Midbrain (tissue), 1 donor: Measurements from ENCODE around the gene ANTXRL.
"Not testable (repeated sequence)": the region's sequence is repeated elsewhere in the genome, so short reads cannot be mapped to it uniquely, and the experiment has no call there.

Experiments
- DNase-seq: peaks from one replicate; lab custom pipeline; 2025; lab: John Stamatoyannopoulos, UW

The ANTXRL gene

GRCh38 chr10:46273506-46274477 lies 13.0 kb upstream of the ANTXRL start:
- no peak for DNase-seq

GRCh38 chr10:46277840-46278239 lies 9.0 kb upstream of the ANTXRL start:
- no peak for DNase-seq

GRCh38 chr10:46282421-46282831 lies 4.4 kb upstream of the ANTXRL start:
- not testable (repeated sequence) for DNase-seq

- DNase-seq = peak; percentile 93
Observed at GRCh38 chr10:46282842-46283574, 3.8 kb upstream of the ANTXRL start.

GRCh38 chr10:46283580-46284285 lies 3.1 kb upstream of the ANTXRL start:
- no peak for DNase-seq

- peak; percentile 85 for DNase-seq
Observed at GRCh38 chr10:46284286-46285229, 2.2 kb upstream of the ANTXRL start.

- no peak for DNase-seq
Observed at GRCh38 chr10:46285300-46285699, 1.5 kb upstream of the ANTXRL start.

GRCh38 chr10:46285966-46286620 lies 704 bp upstream of the ANTXRL start:
- DNase-seq = no peak

- DNase-seq = no peak
Observed at GRCh38 chr10:46287846-46288477, 1.2 kb downstream of the ANTXRL start.

GRCh38 chr10:46288601-46289206 lies 1.9 kb downstream of the ANTXRL start:
- DNase-seq = no peak

GRCh38 chr10:46289209-46289810 lies 2.5 kb downstream of the ANTXRL start:
- DNase-seq = no peak

GRCh38 chr10:46290101-46290886 lies 3.5 kb downstream of the ANTXRL start:
- no peak for DNase-seq

- no peak for DNase-seq
Observed at GRCh38 chr10:46291817-46292572, 5.2 kb downstream of the ANTXRL start.

- DNase-seq = no peak
Observed at GRCh38 chr10:46292573-46293023, 5.8 kb downstream of the ANTXRL start.

GRCh38 chr10:46293228-46293627 lies 6.4 kb downstream of the ANTXRL start:
- DNase-seq = no peak

- no peak for DNase-seq
Observed at GRCh38 chr10:46293832-46294640, 7.2 kb downstream of the ANTXRL start.
